ENCODE results near the gene MSANTD7. TPM values are rescaled to one million over a fixed set of nuclear protein-coding genes. Genes with fewer than 3 reads are reported as not detected.
"Not testable (repeated sequence)": the region's sequence is repeated elsewhere in the genome, so short reads cannot be mapped to it uniquely, and the experiment has no call there.

The MSANTD7 gene, protein sequence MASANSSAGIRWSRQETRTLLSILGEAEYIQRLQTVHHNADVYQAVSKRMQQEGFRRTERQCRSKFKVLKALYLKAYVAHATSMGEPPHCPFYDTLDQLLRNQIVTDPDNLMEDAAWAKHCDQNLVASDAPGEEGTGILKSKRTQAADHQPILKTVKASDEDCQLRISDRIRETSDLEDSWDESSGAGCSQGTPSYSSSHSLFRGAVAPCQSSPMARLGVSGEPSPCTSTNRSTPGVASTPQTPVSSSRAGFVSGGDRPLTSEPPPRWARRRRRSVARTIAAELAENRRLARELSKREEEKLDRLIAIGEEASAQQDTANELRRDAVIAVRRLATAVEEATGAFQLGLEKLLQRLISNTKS
- total RNA-seq: 10 to 100 TPM; 19.2 to 22.9 TPM

DNA sequence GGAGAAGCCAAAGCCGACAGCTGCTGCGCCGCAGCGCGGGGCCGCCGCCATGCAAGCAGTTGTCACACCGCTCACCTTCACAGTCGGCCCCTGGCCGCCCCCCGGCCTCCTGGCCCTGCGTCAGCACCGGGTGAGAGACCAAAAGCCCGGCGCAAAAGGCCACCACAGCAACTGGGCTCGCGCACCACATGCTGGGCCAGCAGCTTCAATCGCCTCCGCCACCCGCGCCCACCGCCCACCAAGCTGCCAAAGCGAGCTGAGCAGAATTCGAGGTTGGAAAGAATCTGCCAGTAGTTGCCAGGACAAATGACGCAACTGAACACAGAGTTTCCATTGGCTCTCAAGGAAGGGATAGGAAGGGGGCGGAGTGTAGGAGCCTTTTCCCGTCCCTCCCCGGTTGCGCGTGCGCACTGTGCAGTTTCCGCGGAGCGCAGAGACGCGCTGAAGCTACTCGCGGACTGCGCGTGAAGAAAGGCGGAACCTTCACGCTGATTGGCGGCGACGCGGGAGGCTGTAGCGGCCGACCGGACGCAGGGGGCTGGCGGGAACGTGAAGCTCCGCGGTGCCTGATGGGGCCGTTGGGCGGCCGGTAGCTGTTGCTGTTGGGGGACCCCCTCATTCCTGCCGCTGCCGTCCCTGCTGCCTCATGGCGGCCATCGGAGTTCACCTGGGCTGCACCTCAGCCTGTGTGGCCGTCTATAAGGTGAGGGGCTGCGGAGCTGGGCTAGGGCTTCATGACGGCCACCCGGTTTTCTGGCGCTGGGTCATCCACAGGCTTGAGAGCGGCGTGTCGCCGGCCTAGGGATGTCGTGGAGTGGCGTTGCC, at the start of gene MSANTD7, which contains the start of the genes CDNF and HSPA14:
Gene MSANTD7, plus strand, starts transcription at position 550 of the 825 bp plus-strand sequence. CDS start 3,979 bp downstream, outside the sequence.
Gene CDNF, minus strand, starts transcription at position 281 of the 825 bp plus-strand sequence. Its CDS starts 91 bp downstream, at position 190.
Gene HSPA14, plus strand, starts transcription at position 550 of the 825 bp plus-strand sequence. Its CDS starts 97 bp downstream, at position 647.
- peak; percentile 97 for ATAC-seq
- intact Hi-C loops (cut with DNase I, micrococcal nuclease): loop anchor here (1.0 to 10.0 kb wide), 18 partner anchors 25 to 1491 kb away; partner anchors contain the start of genes DCLRE1C (in 2 of the 2), MEIG1 (in 2 of the 2), SUV39H2 (in 2 of the 2) and PRPF18 (in 1 of the 2)
- DNase-seq: peak; percentile 100
- H3K4me3 Mint-ChIP-seq: peak within 1 kb of the TSS; percentile 89
- H3K9me3 Mint-ChIP-seq (ENCODE audit: low read depth): no peaks in the 10 kb centered on the region
- ChIA-PET CTCF (interaction anchor here (0.5 to 3.6 kb wide), 31 partner anchors 10 to 642 kb away, joined by 3 to 15 read pairs (median 4); partner anchors contain the start of genes MEIG1 and SUV39H2), POLR2A (interaction anchor here (0.6 to 3.8 kb wide), 17 partner anchors 17 to 1051 kb away, joined by 3 to 29 read pairs (median 4); partner anchors contain the start of genes DCLRE1C, MEIG1 and SUV39H2)
- peak within 1 kb of the TSS; percentile 94 for H3K27ac Mint-ChIP-seq
- H3K27me3 Mint-ChIP-seq: no peaks in the 10 kb centered on the region
- peaks cover 33% of the 10 kb centered on the region for H3K36me3 Mint-ChIP-seq (ENCODE audit: low read depth)
- peaks cover 18% of the 10 kb centered on the region for H3K4me1 Mint-ChIP-seq

DNA sequence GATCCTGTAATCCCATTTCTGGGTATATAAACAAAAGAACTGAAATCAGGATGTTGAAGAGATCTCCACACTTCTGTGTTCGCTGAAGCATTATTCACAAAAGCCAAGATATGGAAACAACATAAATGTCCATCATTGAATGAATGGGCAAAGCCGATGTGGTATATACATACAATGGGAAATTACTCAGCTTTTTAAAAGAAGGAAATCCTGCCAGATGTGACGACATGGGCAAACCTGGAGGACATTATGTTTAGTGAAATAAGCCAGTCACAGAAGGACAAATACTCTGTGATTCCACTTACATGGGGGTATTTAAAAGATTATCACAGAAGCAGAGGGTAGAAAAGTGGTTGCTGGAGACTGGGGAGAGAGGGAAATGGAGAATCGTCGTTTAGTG, 39.5 kb upstream of the MSANTD7 start:
- POLR2A ChIA-PET: no interaction called here
- Mint-ChIP-seq H3K27me3 (no peaks in the 10 kb centered on the region), H3K9me3 (ENCODE audit: low read depth) (no peaks in the 10 kb centered on the region), H3K4me3 (no peak overlapping the region), H3K27ac (no peak overlapping the region), H3K4me1 (no peaks in the 10 kb centered on the region), H3K36me3 (ENCODE audit: low read depth) (no peaks in the 10 kb centered on the region)
- DNase-seq (no peak), ATAC-seq (no peak)
- CTCF ChIA-PET: no interaction called here
- intact Hi-C loops (cut with DNase I, micrococcal nuclease): no loop called here

DNA sequence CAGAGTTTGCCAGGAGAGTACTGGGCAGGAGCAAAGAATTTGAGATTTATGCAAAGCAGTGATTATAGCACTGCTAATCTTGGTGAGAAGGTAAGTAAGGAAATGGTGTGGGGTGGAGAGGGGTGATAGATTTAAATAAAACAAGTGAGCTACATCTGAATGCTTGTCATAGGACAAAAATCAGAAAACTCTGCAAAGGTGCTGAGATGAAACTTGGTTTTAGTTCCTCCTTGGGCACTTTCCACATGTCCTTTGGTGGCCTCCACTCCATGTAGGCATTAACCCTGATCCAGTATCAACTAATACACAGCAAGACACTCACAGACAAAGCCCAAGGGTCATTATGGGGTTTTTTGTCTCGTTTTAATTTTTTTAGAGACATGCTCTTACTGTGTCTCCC, 37.7 kb upstream of the MSANTD7 start:
- Mint-ChIP-seq H3K4me1 (no peaks in the 10 kb centered on the region), H3K27ac (no peak overlapping the region), H3K4me3 (no peak overlapping the region), H3K36me3 (ENCODE audit: low read depth) (no peaks in the 10 kb centered on the region), H3K9me3 (ENCODE audit: low read depth) (no peaks in the 10 kb centered on the region), H3K27me3 (no peaks in the 10 kb centered on the region)
- ATAC-seq: no peak
- intact Hi-C loops (cut with DNase I, micrococcal nuclease): no loop called here
- POLR2A ChIA-PET: no interaction called here
- CTCF ChIA-PET: interaction anchor here (0.6 to 1.3 kb wide), 3 partner anchors 264 to 305 kb away, joined by 3 to 4 read pairs (median 3); no protein-coding TSS in a partner anchor
- DNase-seq: no peak

DNA sequence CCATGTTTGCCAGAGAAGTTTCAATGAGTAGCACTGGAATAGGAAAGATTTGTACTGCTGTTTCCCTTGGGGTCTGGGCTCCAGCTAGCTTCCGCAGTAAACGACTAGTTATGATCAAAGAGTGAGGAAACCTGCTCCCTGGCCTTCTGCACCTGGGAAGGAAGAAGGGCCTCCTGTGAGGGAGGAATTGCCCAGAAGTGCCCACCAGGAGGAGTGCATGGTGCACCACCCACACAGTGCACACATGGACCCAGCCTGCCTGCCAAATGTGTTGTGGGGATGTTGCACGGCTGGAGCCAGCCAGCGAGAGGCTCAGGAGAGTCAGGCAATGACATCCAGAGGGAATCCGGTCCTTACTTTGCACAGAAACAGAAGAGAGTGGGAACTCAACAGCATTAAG, 36.4 kb upstream of the MSANTD7 start:
- ATAC-seq: no peak
- Mint-ChIP-seq H3K36me3 (ENCODE audit: low read depth) (no peaks in the 10 kb centered on the region), H3K4me1 (no peaks in the 10 kb centered on the region), H3K4me3 (no peak overlapping the region), H3K9me3 (ENCODE audit: low read depth) (no peaks in the 10 kb centered on the region), H3K27ac (no peak overlapping the region), H3K27me3 (no peaks in the 10 kb centered on the region)
- CTCF ChIA-PET: interaction anchor here (0.6 to 1.2 kb wide), 2 partner anchors 14 to 367 kb away, joined by 3 read pairs; no protein-coding TSS in a partner anchor
- DNase-seq: no peak
- POLR2A ChIA-PET: interaction anchor here (0.6 kb wide), 1 partner anchor 540 kb away, joined by 3 read pairs; no protein-coding TSS in a partner anchor
- intact Hi-C loops (cut with DNase I, micrococcal nuclease): no loop called here

DNA sequence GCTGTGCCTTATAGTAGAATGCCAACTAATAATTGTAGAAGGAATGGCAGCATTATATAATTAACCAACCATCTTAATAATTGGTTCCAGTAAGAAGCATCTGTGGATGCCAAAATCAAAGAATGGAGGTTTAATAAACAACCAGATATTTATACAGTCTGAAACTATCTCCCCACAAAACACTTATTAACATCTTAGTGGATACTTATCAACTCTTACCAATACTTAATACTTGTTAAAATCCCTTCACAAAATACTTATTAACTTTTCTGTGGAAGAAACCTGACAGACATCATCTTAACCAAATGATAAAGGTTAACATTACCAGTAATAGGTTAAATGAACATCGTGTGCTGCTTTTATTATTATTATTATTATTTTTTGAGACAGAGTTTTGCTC, 34.3 kb upstream of the MSANTD7 start:
- Mint-ChIP-seq H3K27me3 (no peaks in the 10 kb centered on the region), H3K4me3 (no peak overlapping the region), H3K27ac (no peak overlapping the region), H3K9me3 (ENCODE audit: low read depth) (no peaks in the 10 kb centered on the region), H3K4me1 (no peaks in the 10 kb centered on the region), H3K36me3 (ENCODE audit: low read depth) (no peaks in the 10 kb centered on the region)
- ATAC-seq (no peak), DNase-seq (no peak)
- intact Hi-C loops (cut with DNase I, micrococcal nuclease): no loop called here
- ChIA-PET CTCF (no interaction called here), POLR2A (no interaction called here)

DNA sequence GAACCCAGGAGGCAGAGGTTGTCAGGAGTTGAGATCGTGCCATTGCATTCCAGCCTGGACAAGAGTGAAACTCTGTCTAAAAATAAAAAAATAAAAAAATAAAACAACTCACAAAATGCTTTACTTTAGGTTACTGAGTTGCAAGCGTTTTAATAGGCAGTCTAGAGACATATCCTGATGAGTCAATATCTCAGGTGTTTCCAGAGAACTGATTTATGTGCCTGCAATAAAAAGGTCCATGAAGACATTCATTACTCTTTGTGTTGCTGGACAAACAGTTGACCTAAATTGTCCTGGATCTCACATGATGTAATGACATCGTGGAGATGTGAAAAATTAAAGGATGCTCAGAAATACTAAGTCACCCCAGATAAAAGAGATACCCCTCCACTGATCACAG, 31.8 kb upstream of the MSANTD7 start:
- Mint-ChIP-seq H3K27ac (no peak overlapping the region), H3K9me3 (ENCODE audit: low read depth) (no peaks in the 10 kb centered on the region), H3K4me1 (peaks cover 8% of the 10 kb centered on the region), H3K27me3 (no peaks in the 10 kb centered on the region), H3K36me3 (ENCODE audit: low read depth) (no peaks in the 10 kb centered on the region), H3K4me3 (no peak overlapping the region)
- no peak for DNase-seq
- CTCF ChIA-PET: interaction anchor here (1.0 kb wide), 1 partner anchor 13 kb away, joined by 3 read pairs; no protein-coding TSS in a partner anchor
- POLR2A ChIA-PET: no interaction called here
- no peak for ATAC-seq
- intact Hi-C loops (cut with DNase I, micrococcal nuclease): no loop called here

DNA sequence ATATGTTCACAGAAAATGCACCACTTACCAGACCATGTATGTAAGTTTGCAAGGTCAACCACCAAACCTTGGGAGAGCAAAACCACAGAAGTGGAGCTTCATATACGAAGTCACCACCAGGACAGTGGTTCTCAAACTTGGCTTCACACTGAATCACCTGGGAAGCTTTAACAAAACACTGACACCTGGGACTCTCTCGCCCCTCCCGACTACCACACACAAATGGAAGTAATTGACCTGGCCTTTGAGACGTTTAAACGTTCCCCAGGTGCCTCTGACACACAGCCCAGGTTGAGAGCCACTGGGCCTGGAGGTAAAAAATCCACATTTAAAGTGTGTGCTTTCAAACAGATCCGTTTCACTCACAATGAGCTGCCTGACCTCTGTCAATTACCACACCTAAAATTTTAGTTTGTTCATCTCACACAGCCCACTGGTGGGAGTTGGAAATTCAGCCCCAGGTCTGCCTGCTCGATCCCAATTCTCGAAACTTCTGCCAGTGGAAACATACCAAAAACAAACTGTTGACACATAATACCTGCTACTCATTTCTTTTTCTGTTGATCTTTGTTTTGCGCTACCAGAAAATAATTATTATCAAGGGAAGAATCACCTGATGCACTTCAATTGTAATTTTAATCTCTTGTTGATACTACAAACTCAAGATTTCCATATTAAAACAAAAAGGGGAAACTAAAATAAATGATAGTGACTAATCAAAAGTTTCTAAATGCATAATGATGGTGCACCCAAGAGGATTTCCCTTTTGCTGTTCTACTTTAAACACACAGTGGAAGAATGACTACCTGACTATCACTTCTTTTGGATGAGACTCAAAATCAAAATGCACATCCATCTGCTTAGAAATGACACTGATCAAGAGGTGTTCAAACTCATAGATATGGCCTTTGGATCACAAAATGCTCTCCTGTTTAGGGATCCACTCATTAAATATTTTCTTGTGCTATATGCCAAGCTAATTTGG, 26.8 kb upstream of the MSANTD7 start:
- Mint-ChIP-seq H3K4me3 (no peak overlapping the region), H3K27ac (peak overlapping the region; percentile 55), H3K9me3 (ENCODE audit: low read depth) (no peaks in the 10 kb centered on the region), H3K36me3 (ENCODE audit: low read depth) (no peaks in the 10 kb centered on the region), H3K27me3 (no peaks in the 10 kb centered on the region), H3K4me1 (peaks cover 25% of the 10 kb centered on the region)
- ATAC-seq (peak; percentile 77), DNase-seq (no peak)
- intact Hi-C loops (cut with DNase I, micrococcal nuclease): loop anchor here (5.0 kb wide), 3 partner anchors 149 to 209 kb away; no protein-coding TSS in a partner anchor
- ChIA-PET CTCF (interaction anchor here (0.7 to 1.5 kb wide), 2 partner anchors 26 to 268 kb away, joined by 3 read pairs; partner anchors contain the start of gene CDNF), POLR2A (no interaction called here)

DNA sequence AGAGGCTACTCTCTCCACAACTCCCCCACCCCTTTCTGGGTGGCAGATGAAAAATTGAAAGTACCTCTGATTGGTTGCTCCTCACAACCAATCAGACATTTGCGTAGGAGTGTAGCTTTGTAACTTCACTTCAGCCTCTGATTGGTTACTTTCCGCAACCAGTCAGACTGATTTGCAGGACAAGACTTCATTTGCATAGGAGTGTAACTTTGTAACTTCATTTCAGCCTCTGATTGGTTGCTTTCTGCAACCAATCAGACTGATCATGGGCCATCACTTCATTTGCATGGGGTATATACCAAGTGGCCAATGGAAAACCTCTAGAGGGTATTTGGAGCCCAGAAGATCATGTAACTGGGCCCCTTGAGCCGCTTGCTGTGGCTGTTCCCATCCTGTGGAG, 25.8 kb upstream of the MSANTD7 start:
- ATAC-seq (peak; percentile 59), DNase-seq (no peak)
- no peaks in the 10 kb centered on the region for H3K9me3 Mint-ChIP-seq (ENCODE audit: low read depth)
- no peaks in the 10 kb centered on the region for H3K27me3 Mint-ChIP-seq
- POLR2A ChIA-PET: no interaction called here
- no peak overlapping the region for H3K27ac Mint-ChIP-seq
- CTCF ChIA-PET: interaction anchor here (1.5 kb wide), 1 partner anchor 25 kb away, joined by 3 read pairs; the partner anchor contains the start of gene CDNF
- intact Hi-C loops (cut with DNase I, micrococcal nuclease): loop anchor here (2.0 to 5.0 kb wide), 4 partner anchors 25 to 210 kb away; no protein-coding TSS in a partner anchor
- H3K4me3 Mint-ChIP-seq: peak overlapping the region; percentile 23
- H3K36me3 Mint-ChIP-seq (ENCODE audit: low read depth): no peaks in the 10 kb centered on the region
- peaks cover 25% of the 10 kb centered on the region for H3K4me1 Mint-ChIP-seq

DNA sequence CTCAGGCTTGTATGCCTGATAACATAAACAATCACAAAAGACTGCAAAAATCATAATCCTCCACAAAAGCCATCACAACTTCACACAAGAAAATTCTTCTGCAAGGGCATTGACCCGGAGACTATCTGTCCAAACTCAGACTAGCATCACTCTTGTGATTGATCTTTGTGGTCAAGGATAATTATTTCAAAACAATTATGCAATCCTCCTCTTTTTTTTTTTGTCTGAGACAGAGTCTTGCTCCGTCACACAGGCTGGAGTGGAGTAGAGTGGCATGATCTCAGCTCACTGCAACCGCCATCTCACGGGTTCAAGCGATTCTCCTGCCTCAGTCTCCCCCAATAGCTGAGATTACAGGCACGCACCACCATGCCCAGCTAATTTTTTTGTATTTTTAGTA, 22.4 kb upstream of the MSANTD7 start:
- Mint-ChIP-seq H3K4me3 (no peak overlapping the region), H3K4me1 (peaks cover 25% of the 10 kb centered on the region), H3K36me3 (ENCODE audit: low read depth) (no peaks in the 10 kb centered on the region), H3K27me3 (no peaks in the 10 kb centered on the region), H3K9me3 (ENCODE audit: low read depth) (no peaks in the 10 kb centered on the region), H3K27ac (no peak overlapping the region)
- intact Hi-C loops (cut with DNase I, micrococcal nuclease): no loop called here
- ChIA-PET CTCF (interaction anchor here (1.0 to 1.2 kb wide), 2 partner anchors 14 to 41 kb away, joined by 3 read pairs; partner anchors contain the start of gene FAM107B), POLR2A (no interaction called here)
- ATAC-seq (no peak), DNase-seq (no peak)

DNA sequence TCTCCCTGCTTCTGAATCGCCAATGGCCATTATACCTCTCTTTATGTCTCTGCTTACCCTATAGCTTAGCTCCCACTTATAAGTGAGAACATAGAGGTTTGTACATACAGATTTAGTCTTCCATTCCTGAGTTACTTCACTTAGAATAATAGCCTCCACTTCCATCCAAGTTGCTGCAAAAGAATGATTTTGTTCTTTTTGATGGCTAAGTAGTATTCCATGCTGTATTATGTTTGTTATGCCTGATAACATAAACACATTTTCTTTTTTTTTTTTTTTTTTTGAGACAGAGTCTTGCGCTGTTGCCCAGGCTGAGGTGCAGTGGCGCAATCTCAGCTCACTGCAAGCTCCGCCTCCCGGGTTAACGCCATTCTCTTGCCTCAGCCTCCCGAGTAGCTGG, 21.4 kb upstream of the MSANTD7 start:
- H3K27ac Mint-ChIP-seq; ATAC-seq; H3K4me3 Mint-ChIP-seq; DNase-seq; POLR2A ChIA-PET; H3K27me3 Mint-ChIP-seq; intact Hi-C loops (cut with DNase I, micrococcal nuclease); H3K9me3 Mint-ChIP-seq (ENCODE audit: low read depth); H3K36me3 Mint-ChIP-seq (ENCODE audit: low read depth): not testable (repeated sequence)
- H3K4me1 Mint-ChIP-seq: peaks cover 15% of the 10 kb centered on the region
- CTCF ChIA-PET: interaction anchor here (0.8 kb wide), 1 partner anchor 326 kb away, joined by 3 read pairs; no protein-coding TSS in a partner anchor

Measured in activated CD4-positive, alpha-beta T cell treated with anti-CD3 and anti-CD28 coated beads for 36 hours (primary cell).